22Rv1 (cell line): ENCODE results near the gene DHRS9.

Experiments used
- CTCF ChIP-seq: fragments of 450-650 bp; IDR thresholded peaks from 2 replicates; pipeline ENCODE4 v1.5.1; 2017; ENCODE audit warnings: mild to moderate bottlenecking
- ZFX ChIP-seq: fragments of 450-650 bp; IDR thresholded peaks from 2 replicates; pipeline ENCODE4 v1.6.1; 2017; ENCODE audit warnings: antibody characterized with exemption, borderline replicate concordance

DNA sequence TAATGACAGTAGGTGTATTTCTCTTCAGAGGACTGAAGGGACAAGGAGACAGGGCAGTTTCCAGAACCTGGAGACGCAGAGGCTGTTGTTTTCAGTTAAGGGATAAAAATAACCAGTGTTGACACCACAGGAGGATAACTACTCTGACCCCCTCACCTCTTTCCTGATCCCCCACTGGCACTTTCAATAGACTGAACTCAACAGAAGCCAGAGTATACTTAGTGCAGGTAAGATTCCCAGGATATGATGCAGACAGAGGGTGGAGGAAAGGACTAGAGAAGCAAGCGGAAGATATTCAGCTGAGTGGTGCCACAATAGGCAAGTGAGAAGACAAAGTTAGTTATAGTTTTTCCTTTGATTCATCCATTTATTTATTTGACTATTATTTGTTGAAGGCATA lies 19.8 kb downstream of the DHRS9 start:
- TF ChIP-seq CTCF (no peak), ZFX (no peak)
